Spinal cord (tissue), 10 donors: ENCODE measurements around the gene ZNG1F. TPM values are rescaled to one million over a fixed set of nuclear protein-coding genes. Genes with fewer than 3 reads are reported as not detected.
"Not testable (repeated sequence)": the region's sequence is repeated elsewhere in the genome, so short reads cannot be mapped to it uniquely, and the experiment has no call there.

Experiments used
- DNase-seq, 6 donors: peaks; one replicate each; pipeline versions ENCODE4 v3.0.0 to v3.0.0-alpha.2; 2013 to 2015; ENCODE audit warnings: low spot score in 6 of 6, low read depth in 4 of 6
- H3K27ac ChIP-seq: one replicate; pipeline ENCODE4 v1.5.1; 2013; ENCODE audit warnings: low read depth, low read length, control low read depth
- H3K27me3 ChIP-seq: one replicate; pipeline ENCODE4 v1.6.1; 2013; ENCODE audit warnings: low read length; ENCODE audit not compliant: control insufficient read depth, insufficient read depth
- H3K36me3 ChIP-seq: one replicate; pipeline ENCODE4 v1.6.1; 2013; ENCODE audit warnings: low read length; ENCODE audit not compliant: control insufficient read depth, insufficient read depth
- H3K4me1 ChIP-seq: one replicate; pipeline ENCODE4 v1.6.1; 2013; ENCODE audit warnings: low read length; ENCODE audit not compliant: control insufficient read depth, insufficient read depth
- H3K4me3 ChIP-seq: one replicate; pipeline ENCODE4 v1.5.1; 2013; ENCODE audit warnings: low read depth, low read length, control low read depth
- H3K9me3 ChIP-seq: one replicate; pipeline ENCODE4 v1.6.1; 2013; ENCODE audit warnings: low read length; ENCODE audit not compliant: control insufficient read depth, insufficient read depth
- WGBS: methylation state at CpG from one replicate; pipeline ENCODE4 v1.1.5; 2013; ENCODE audit warnings: missing lambda C conversion rate; ENCODE audit not compliant: insufficient coverage; 5-methylcytosine and 5-hydroxymethylcytosine counted together
- polyA plus RNA-seq, 2 donors: library from polyadenylated mRNA; unstranded; fragments of 120-200 nt; gene quantifications; one replicate each; pipeline ENCODE4 v1.2.1, GENCODE V29; 2013; ENCODE audit not compliant: insufficient read length in 2 of 2
- total RNA-seq, 2 donors: library from RNA; depleted of rRNA in 1 of 2; stranded (reverse); fragments of 120-200 nt in 1 of 2; fragments of >200 nt in 1 of 2; gene quantifications; one replicate each; pipeline versions ENCODE4 v1.2.3 to v1.2.4, GENCODE V29; 2013 to 2014
- donor health status: healthy.

The ZNG1F gene
- total and polyA plus RNA-seq, 4 donors = 10.4 to 23.3 (median 18.4) TPM

- H3K36me3 ChIP-seq, DNase-seq, H3K27ac ChIP-seq, H3K27me3 ChIP-seq, H3K4me1 ChIP-seq, H3K4me3 ChIP-seq, H3K9me3 ChIP-seq: not testable (repeated sequence)
- WGBS = 88% methylated on average over 2 of the region's 4 CpGs
These were observed 30.7 kb upstream of the ZNG1F start for GRCh38 chr9:41219831-41220230.

GRCh38 chr9:41188439-41188838 lies 678 bp downstream of the ZNG1F start:
- not testable (repeated sequence) for H3K4me1 ChIP-seq, H3K27me3 ChIP-seq, H3K4me3 ChIP-seq, H3K27ac ChIP-seq, H3K9me3 ChIP-seq, DNase-seq, H3K36me3 ChIP-seq
- WGBS = no CpG with 5 or more reads among the region's 11 CpGs

GRCh38 chr9:41174994-41175393 lies 14.1 kb downstream of the ZNG1F start:
- not testable (repeated sequence) for H3K27me3 ChIP-seq, DNase-seq, H3K4me3 ChIP-seq, H3K27ac ChIP-seq, H3K4me1 ChIP-seq, H3K36me3 ChIP-seq, H3K9me3 ChIP-seq
- WGBS = no CpG with 5 or more reads among the region's 4 CpGs

GRCh38 chr9:41150116-41150515 lies 39.0 kb downstream of the ZNG1F start:
- H3K27me3 ChIP-seq, H3K27ac ChIP-seq, H3K36me3 ChIP-seq, H3K4me3 ChIP-seq, H3K9me3 ChIP-seq, DNase-seq, H3K4me1 ChIP-seq: not testable (repeated sequence)
- no CpG with 5 or more reads among the region's 18 CpGs for WGBS

- not testable (repeated sequence) for H3K27ac ChIP-seq, DNase-seq, H3K4me1 ChIP-seq, H3K36me3 ChIP-seq, H3K9me3 ChIP-seq, H3K4me3 ChIP-seq, H3K27me3 ChIP-seq
- no CpG with 5 or more reads among the region's 2 CpGs for WGBS
These were observed 47.2 kb downstream of the ZNG1F start for GRCh38 chr9:41141878-41142277.

GRCh38 chr9:41128581-41128980 lies 60.5 kb downstream of the ZNG1F start, which contains the start of gene FOXD4L6:
TSS of gene FOXD4L6 (minus strand) at chr9:41128681. CDS start at chr9:41128383, 298 bp downstream.
- WGBS = no CpG with 5 or more reads among the region's 15 CpGs
- H3K27ac ChIP-seq, DNase-seq, H3K9me3 ChIP-seq, H3K36me3 ChIP-seq, H3K4me3 ChIP-seq, H3K27me3 ChIP-seq, H3K4me1 ChIP-seq: not testable (repeated sequence)

GRCh38 chr9:41126746-41127446 lies 62.2 kb downstream of the ZNG1F start:
- not testable (repeated sequence) for H3K36me3 ChIP-seq, H3K9me3 ChIP-seq, H3K27ac ChIP-seq, H3K4me3 ChIP-seq, H3K27me3 ChIP-seq, H3K4me1 ChIP-seq, DNase-seq
- WGBS = 0% methylated on average over 6 of the region's 45 CpGs

- not testable (repeated sequence) for H3K4me1 ChIP-seq, H3K27me3 ChIP-seq, DNase-seq, H3K4me3 ChIP-seq, H3K27ac ChIP-seq, H3K9me3 ChIP-seq, H3K36me3 ChIP-seq
- no CpG with 5 or more reads among the region's 3 CpGs for WGBS
These were observed 63.2 kb downstream of the ZNG1F start for GRCh38 chr9:41125936-41126335.

GRCh38 chr9:41125109-41125658 lies 63.9 kb downstream of the ZNG1F start:
- no CpG with 5 or more reads among the region's 21 CpGs for WGBS
- not testable (repeated sequence) for H3K27me3 ChIP-seq, DNase-seq, H3K4me1 ChIP-seq, H3K36me3 ChIP-seq, H3K9me3 ChIP-seq, H3K4me3 ChIP-seq, H3K27ac ChIP-seq
